ENCODE measurements around the gene SAC3D1. TPM values are rescaled to one million over a fixed set of nuclear protein-coding genes. Genes with fewer than 3 reads are reported as not detected.

The SAC3D1 gene
- total and polyA plus RNA-seq, 9 of the 15 experiments (the other 6 are each of a cell fraction or from before 2014, with no cell fraction given), result 0.20 to 35.2 (median 5.8) TPM

GRCh38 chr11:65013130-65013887, 27.7 kb upstream of the SAC3D1 start (continued):
- TF ChIP-seq NCOR1 (IDR thresholded peaks at IDR 0.05), result no peak
- TF ChIP-seq ADNP (tag; IDR thresholded peaks at IDR 0.05), result peak; percentile 56
- TF ChIP-seq CREB1 (IDR thresholded peaks at IDR 0.05), result peak; percentile 61
- TF ChIP-seq CREB1 (CRISPR knock-in tag; IDR thresholded peaks at IDR 0.05), result no peak; the same call in 1 of the 2 replicates
- TF ChIP-seq KAT8 (IDR thresholded peaks at IDR 0.05; ENCODE audit: low read depth), result no peak
- no peak for TF ChIP-seq SLC30A9 (CRISPR knock-in tag; IDR thresholded peaks at IDR 0.05)
- no peak for TF ChIP-seq PHTF2 (CRISPR knock-in tag; IDR thresholded peaks at IDR 0.05)
- TF ChIP-seq MBD1 (CRISPR knock-in tag; IDR thresholded peaks at IDR 0.05), result no peak
- no peak for TF ChIP-seq ZNF507 (tag; conservative IDR thresholded peaks at IDR 0.05)
- TF ChIP-seq YY1 (IDR thresholded peaks at IDR 0.05; ENCODE audit: borderline replicate concordance in 1 of 3, control insufficient read depth in 1 of 3, extremely low read depth in 1 of 3, insufficient read depth in 3 of 3, insufficient read length in 1 of 3, insufficient replicate concordance in 2 of 3, low read depth in 1 of 3, low read length in 2 of 3), result peak in 1 of 3 experiments; percentile 13
- no peak for TF ChIP-seq LCOR (CRISPR knock-in tag; IDR thresholded peaks at IDR 0.05)
- TF ChIP-seq STAG1 (CRISPR knock-in tag; IDR thresholded peaks at IDR 0.05; ENCODE audit: borderline replicate concordance), result peak; percentile 52; the same call in 1 of the 2 replicates
- no peak for TF ChIP-seq KLF10 (CRISPR knock-in tag; IDR thresholded peaks at IDR 0.05)
- TF ChIP-seq ZNF707 (CRISPR knock-in tag; conservative IDR thresholded peaks at IDR 0.05), result no peak
- TF ChIP-seq SMC3 (conservative IDR thresholded peaks at IDR 0.05; ENCODE audit: insufficient read depth, low read depth, low read length), result peak; percentile 72
- TF ChIP-seq POLR2A (conservative IDR thresholded peaks at IDR 0.05), result peak; percentile 67; the same call in 1 of the 2 replicates
- TF ChIP-seq OTX1 (CRISPR knock-in tag; IDR thresholded peaks at IDR 0.05), result no peak
- peak in 1 of 2 experiments; percentile 64; a peak in 1 of 4 replicates for TF ChIP-seq RCOR1 (IDR thresholded peaks at IDR 0.05; ENCODE audit: borderline replicate concordance in 1 of 2, low read depth in 2 of 2, low read length in 2 of 2)
- TF ChIP-seq PCBP2 (IDR thresholded peaks at IDR 0.05; ENCODE audit: low read depth, low read length, poor library complexity, severe bottlenecking), result no peak
- TF ChIP-seq ZNF655 (CRISPR knock-in tag; IDR thresholded peaks at IDR 0.05), result no peak
- TF ChIP-seq ZEB2 (IDR thresholded peaks at IDR 0.05), result peak; percentile 60; the same call in 1 of the 2 replicates
- TF ChIP-seq IRF1 (CRISPR knock-in tag; IDR thresholded peaks at IDR 0.05; ENCODE audit: borderline replicate concordance), result no peak
- no peak for TF ChIP-seq BHLHE40 (IDR thresholded peaks at IDR 0.05; ENCODE audit: low read length)
- no peak for TF ChIP-seq ZNF280A (IDR thresholded peaks at IDR 0.05; ENCODE audit: low read depth, partially characterized antibody)
- TF ChIP-seq CBFA2T3 (IDR thresholded peaks at IDR 0.05), result no peak
